Stomach (tissue), 9 donors: ENCODE data around the gene AADACL2. TPM values are rescaled to one million over a fixed set of nuclear protein-coding genes. Genes with fewer than 3 reads are reported as not detected.
"Not testable (repeated sequence)": the region's sequence is repeated elsewhere in the genome, so short reads cannot be mapped to it uniquely, and the experiment has no call there.

Source experiments
- DNase-seq, 2 donors: peaks; one replicate each; pipeline versions ENCODE4 v3.0.0 to v3.0.0-alpha.2; 2013 to 2019
- H3K27ac ChIP-seq, 5 donors: fragments of 200-600 bp in 4 of 5; sonication (generic) in 4 of 5; one replicate each; pipeline ENCODE4 v1.5.1; 2013 to 2019; ENCODE audit warnings: mild to moderate bottlenecking in 1 of 5, moderate library complexity in 1 of 5
- H3K27me3 ChIP-seq, 3 donors: fragments of 200-600 bp; sonication (generic); one replicate each; pipeline ENCODE4 v1.5.1; 2017 to 2019; ENCODE audit warnings: mixed run types in 1 of 3
- H3K36me3 ChIP-seq, 4 donors: fragments of 200-600 bp; sonication (generic); 1 replicate in 3 of 4; 2 replicates in 1 of 4; pipeline ENCODE4 v1.5.1; 2016 to 2019
- H3K4me1 ChIP-seq, 4 donors: fragments of 200-600 bp; sonication (generic); one replicate each; pipeline ENCODE4 v1.5.1; 2016 to 2019
- H3K4me3 ChIP-seq, 4 donors: fragments of 200-600 bp; sonication (generic) in 3 of 4; one replicate each; pipeline ENCODE4 v1.5.1; 2016 to 2019; ENCODE audit warnings: mild to moderate bottlenecking in 1 of 4
- H3K9me3 ChIP-seq, 4 donors: fragments of 200-600 bp; sonication (generic); one replicate each; pipeline ENCODE4 v1.5.1; 2016 to 2019
- EP300 ChIP-seq: sonication (generic); formaldehyde crosslinking; IDR thresholded peaks from one replicate; pipeline ENCODE4 v1.6.1; 2017; ENCODE audit warnings: antibody characterized with exemption
- POLR2A ChIP-seq, 4 donors: fragments of 450-650 bp; IDR thresholded peaks; one replicate each; pipeline ENCODE4 v1.6.1; 2016; ENCODE audit warnings: antibody characterized with exemption in 4 of 4, control low read depth in 2 of 4, mild to moderate bottlenecking in 1 of 4, moderate library complexity in 1 of 4
- POLR2AphosphoS5 ChIP-seq, 3 donors: sonication (generic); formaldehyde crosslinking; IDR thresholded peaks; one replicate each; pipeline ENCODE4 v1.6.1; 2016; ENCODE audit warnings: antibody characterized with exemption in 3 of 3
- WGBS, 5 donors: extraction: QIAGEN DNeasy Blood & Tissue Kit in 3 of 5; methylation state at CpG; one replicate each; pipeline versions ENCODE4 v1.1.5 to v1.1.7; 2013 to 2018; 5-methylcytosine and 5-hydroxymethylcytosine counted together
- intact Hi-C: fragments of 100-400 bp; cut with DNase I; formaldehyde crosslinking; loops from one replicate; pipeline ENCODE4 v1.15.1; 2023; ENCODE audit warnings: low total_unique reads
- polyA plus RNA-seq, 3 donors: library from polyadenylated mRNA; stranded (reverse); fragments of 200-250 nt; gene quantifications; one replicate each; pipeline ENCODE4 v1.2.3, GENCODE V29; 2013
- total RNA-seq, 5 donors: library from RNA; depleted of rRNA; stranded (reverse); fragments of >200 nt; gene quantifications; one replicate each; pipeline versions ENCODE4 v1.1.0 to v1.2.3, GENCODE V29; 2014 to 2016
- TF ChIP-seq, protein P1 (sequence below), 7 experiments: fragments of 450-650 bp in 4 of 7; fragments of 200-600 bp in 3 of 7; sonication (generic) in 3 of 7; IDR thresholded peaks; one replicate each; pipeline ENCODE4 v1.5.1; 2016 to 2019; ENCODE audit warnings: antibody characterized with exemption in 7 of 7, control low read depth in 2 of 7, mild to moderate bottlenecking in 1 of 7
- donor health status: healthy with polysubstance abuse.
- donor health status: Bipolar disorder and iron deficiency.
- donor health status: healthy.

The AADACL2 gene
- total and polyA plus RNA-seq, 8 donors, result 0.92 TPM; not detected in 7

- Histone ChIP-seq H3K27ac (no peak overlapping the region), H3K36me3 (no peaks in the 10 kb centered on the region), H3K4me3 (no peak overlapping the region), H3K27me3 (no peaks in the 10 kb centered on the region), H3K4me1 (no peaks in the 10 kb centered on the region), H3K9me3 (no peaks in the 10 kb centered on the region)
- DNase-seq, result no peak
- TF ChIP-seq EP300 (no peak), POLR2AphosphoS5 (IDR thresholded peaks at IDR 0.05) (no peak), POLR2A (IDR thresholded peaks at IDR 0.05) (no peak)
- TF ChIP-seq, protein P1, sequence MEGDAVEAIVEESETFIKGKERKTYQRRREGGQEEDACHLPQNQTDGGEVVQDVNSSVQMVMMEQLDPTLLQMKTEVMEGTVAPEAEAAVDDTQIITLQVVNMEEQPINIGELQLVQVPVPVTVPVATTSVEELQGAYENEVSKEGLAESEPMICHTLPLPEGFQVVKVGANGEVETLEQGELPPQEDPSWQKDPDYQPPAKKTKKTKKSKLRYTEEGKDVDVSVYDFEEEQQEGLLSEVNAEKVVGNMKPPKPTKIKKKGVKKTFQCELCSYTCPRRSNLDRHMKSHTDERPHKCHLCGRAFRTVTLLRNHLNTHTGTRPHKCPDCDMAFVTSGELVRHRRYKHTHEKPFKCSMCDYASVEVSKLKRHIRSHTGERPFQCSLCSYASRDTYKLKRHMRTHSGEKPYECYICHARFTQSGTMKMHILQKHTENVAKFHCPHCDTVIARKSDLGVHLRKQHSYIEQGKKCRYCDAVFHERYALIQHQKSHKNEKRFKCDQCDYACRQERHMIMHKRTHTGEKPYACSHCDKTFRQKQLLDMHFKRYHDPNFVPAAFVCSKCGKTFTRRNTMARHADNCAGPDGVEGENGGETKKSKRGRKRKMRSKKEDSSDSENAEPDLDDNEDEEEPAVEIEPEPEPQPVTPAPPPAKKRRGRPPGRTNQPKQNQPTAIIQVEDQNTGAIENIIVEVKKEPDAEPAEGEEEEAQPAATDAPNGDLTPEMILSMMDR (IDR thresholded peaks at IDR 0.05), result no peak
- intact Hi-C loops, result no loop called here
- WGBS, 5 donors, result 85 to 92% (median 91%) methylated on average over 2 of the region's 2 CpGs
Measured at GRCh38 chr3:151777880-151778279, 44.2 kb downstream of the AADACL2 start.

DNA sequence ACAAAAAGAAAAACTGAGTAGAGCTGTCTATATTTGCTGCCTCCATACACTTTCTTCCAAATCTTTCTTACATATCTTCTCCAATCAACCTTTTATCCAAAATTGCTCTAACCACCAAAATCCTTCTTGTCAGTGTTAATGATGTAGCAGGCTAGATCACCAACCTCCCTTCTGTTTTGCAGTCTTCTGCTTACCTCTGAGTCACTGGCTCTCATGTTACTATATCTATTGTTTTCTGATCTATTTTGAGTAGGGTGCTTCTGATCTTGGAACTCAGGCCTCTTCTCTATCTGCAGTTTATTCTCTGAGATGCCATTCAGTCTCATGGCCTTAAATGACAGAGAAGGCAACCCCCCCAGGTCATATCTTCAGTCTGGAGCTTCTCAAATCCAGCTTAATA lies 53.9 kb downstream of the AADACL2 start:
- H3K4me1 ChIP-seq, result peaks cover 0 to 16% (median 2%) of the 10 kb centered on the region in 4 donors
- no peak for TF ChIP-seq POLR2AphosphoS5 (IDR thresholded peaks at IDR 0.05)
- no peak for TF ChIP-seq POLR2A (IDR thresholded peaks at IDR 0.05)
- TF ChIP-seq, protein P1 (IDR thresholded peaks at IDR 0.05), result no peak
- no peak for TF ChIP-seq EP300
- intact Hi-C loops, result no loop called here

DNA sequence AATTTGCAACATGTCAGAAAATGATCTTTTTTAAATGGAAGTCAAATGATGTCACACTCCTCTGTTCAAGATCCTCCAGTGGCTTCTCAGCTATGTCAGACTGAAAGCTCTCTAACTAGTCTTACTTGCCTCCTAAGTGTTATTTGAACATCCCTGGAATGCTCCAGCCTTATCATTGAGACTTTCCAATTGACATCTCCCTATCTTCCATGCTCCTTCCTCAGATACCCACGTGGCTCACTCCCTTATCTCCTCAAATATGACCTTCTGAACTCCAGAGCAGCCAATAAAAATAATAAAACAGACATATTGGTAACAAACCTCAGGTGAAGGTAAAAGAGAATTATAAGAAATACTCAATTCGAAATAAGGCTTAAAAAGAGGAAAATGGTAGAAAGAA lies 54.7 kb downstream of the AADACL2 start:
- Histone ChIP-seq H3K36me3 (no peaks in the 10 kb centered on the region), H3K4me1 (peaks cover 0 to 22% (median 3%) of the 10 kb centered on the region in 4 donors), H3K27me3 (no peaks in the 10 kb centered on the region), H3K9me3 (no peaks in the 10 kb centered on the region), H3K4me3 (no peak overlapping the region), H3K27ac (no peak overlapping the region)
- intact Hi-C loops, result no loop called here
- WGBS, 5 donors, result 50 to 70% (median 58%) methylated on average over 2 of the region's 2 CpGs
- TF ChIP-seq, protein P1 (IDR thresholded peaks at IDR 0.05), result no peak
- TF ChIP-seq EP300, result no peak
- no peak for TF ChIP-seq POLR2A (IDR thresholded peaks at IDR 0.05)
- TF ChIP-seq POLR2AphosphoS5 (IDR thresholded peaks at IDR 0.05), result no peak
- DNase-seq, result no peak

More for the DNA sequence above, 53.9 kb downstream of the AADACL2 start:
- H3K36me3 ChIP-seq, result no peaks in the 10 kb centered on the region
- H3K27me3 ChIP-seq, result no peaks in the 10 kb centered on the region
- H3K9me3 ChIP-seq, result no peaks in the 10 kb centered on the region
- H3K4me3 ChIP-seq, result no peak overlapping the region
- H3K27ac ChIP-seq, result no peak overlapping the region
- no peak for DNase-seq

GRCh38 chr3:151789853-151790463 lies 56.2 kb downstream of the AADACL2 start:
- TF ChIP-seq, protein P1 (IDR thresholded peaks at IDR 0.05), result no peak
- TF ChIP-seq POLR2A (IDR thresholded peaks at IDR 0.05), result no peak
- no peak for TF ChIP-seq POLR2AphosphoS5 (IDR thresholded peaks at IDR 0.05)
- no peak for TF ChIP-seq EP300
- WGBS, 5 donors, result 40 to 54% (median 45%) methylated on average over 1 of the region's 1 CpG
- H3K4me3 ChIP-seq, result no peak overlapping the region
- H3K4me1 ChIP-seq, result peaks cover 0 to 26% (median 7%) of the 10 kb centered on the region in 4 donors
- peak overlapping the region in 4 of 5 donors; percentile 54 to 72 (median 57) for H3K27ac ChIP-seq
- H3K36me3 ChIP-seq, result no peaks in the 10 kb centered on the region
- no peaks in the 10 kb centered on the region for H3K27me3 ChIP-seq
- intact Hi-C loops, result no loop called here
- peak in 1 of 2 donors; percentile 42 for DNase-seq
- no peaks in the 10 kb centered on the region for H3K9me3 ChIP-seq

DNA sequence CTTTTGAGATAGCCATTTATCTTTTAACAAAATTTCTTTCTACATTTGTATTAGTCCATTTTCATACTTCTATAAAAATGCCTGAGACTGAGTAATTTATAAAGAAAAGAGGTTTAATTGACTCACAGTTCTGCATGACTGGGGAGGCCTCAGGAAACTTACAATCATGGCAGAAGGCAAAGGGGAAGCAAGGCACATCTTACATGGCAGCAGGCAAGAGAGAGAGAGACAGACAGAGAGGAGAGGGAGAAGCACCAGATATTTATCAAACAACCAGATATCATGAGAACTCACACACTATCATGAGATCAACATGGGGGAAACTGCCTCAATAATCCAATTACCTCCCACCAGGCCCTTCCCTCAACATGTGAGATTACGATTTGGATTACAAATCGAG lies 57.0 kb downstream of the AADACL2 start:
- H3K36me3 ChIP-seq, result not testable (repeated sequence)

More for the DNA sequence above, 57.0 kb downstream of the AADACL2 start:
- Histone ChIP-seq H3K4me1 (peaks cover 0 to 26% (median 11%) of the 10 kb centered on the region in 4 donors), H3K27ac (peak overlapping the region in 3 of 5 donors; percentile 1 to 17 (median 4))
- H3K9me3 ChIP-seq, DNase-seq, intact Hi-C loops, H3K4me3 ChIP-seq, H3K27me3 ChIP-seq: not testable (repeated sequence)
- WGBS, 5 donors, result 80 to 91% (median 82%) methylated on average over 2 of the region's 2 CpGs
